ENCODE data around the gene JCAD.
"Not testable (repeated sequence)": the region's sequence is repeated elsewhere in the genome, so short reads cannot be mapped to it uniquely, and the experiment has no call there.

The JCAD gene

GRCh38 chr10:30025428-30025827 is 34.0 kb downstream of the JCAD start:
- DNase-seq, result not testable (repeated sequence)

GRCh38 chr10:30022590-30022989 is 36.8 kb downstream of the JCAD start:
- DNase-seq, result no peak

- DNase-seq, result no peak
Observed at GRCh38 chr10:30019468-30019867, 39.9 kb downstream of the JCAD start.

GRCh38 chr10:30018496-30018895 is 40.9 kb downstream of the JCAD start:
- no peak for DNase-seq

GRCh38 chr10:30017966-30018365 is 41.4 kb downstream of the JCAD start:
- no peak for DNase-seq

- no peak for DNase-seq
Observed at GRCh38 chr10:30017556-30017955, 41.8 kb downstream of the JCAD start.

GRCh38 chr10:30014511-30014910 is 44.9 kb downstream of the JCAD start:
- no peak for DNase-seq

GRCh38 chr10:30013757-30014156 is 45.6 kb downstream of the JCAD start:
- DNase-seq, result no peak

- no peak for DNase-seq
Observed at GRCh38 chr10:30011956-30012647, 47.3 kb downstream of the JCAD start.

GRCh38 chr10:30011396-30011795 is 48.0 kb downstream of the JCAD start:
- no peak for DNase-seq

GRCh38 chr10:30007406-30007805 is 52.0 kb downstream of the JCAD start:
- no peak for DNase-seq

- DNase-seq, result no peak
Observed at GRCh38 chr10:30006410-30006809, 53.0 kb downstream of the JCAD start.

GRCh38 chr10:30005116-30005515 is 54.3 kb downstream of the JCAD start:
- not testable (repeated sequence) for DNase-seq

- peak; percentile 18 for DNase-seq
Observed at GRCh38 chr10:30002426-30003266, 56.7 kb downstream of the JCAD start.

GRCh38 chr10:30000802-30001571 is 58.4 kb downstream of the JCAD start:
- DNase-seq, result no peak

- peak; percentile 65 for DNase-seq
Observed at GRCh38 chr10:29998142-29998808, 61.1 kb downstream of the JCAD start.

- DNase-seq, result no peak
Observed at GRCh38 chr10:29994811-29995210, 64.6 kb downstream of the JCAD start.

GRCh38 chr10:29993319-29993915 is 66.0 kb downstream of the JCAD start:
- DNase-seq, result no peak

- no peak for DNase-seq
Observed at GRCh38 chr10:29992914-29993313, 66.5 kb downstream of the JCAD start.

- no peak for DNase-seq
Observed at GRCh38 chr10:29991382-29991781, 68.0 kb downstream of the JCAD start.

- DNase-seq, result no peak
Observed at GRCh38 chr10:29987471-29987870, 71.9 kb downstream of the JCAD start.

GRCh38 chr10:29982997-29983648 is 76.3 kb downstream of the JCAD start:
- DNase-seq, result no peak
